MCF 10A (cell line): Measurements from ENCODE around the gene NR3C2. TPM values are rescaled to one million over a fixed set of nuclear protein-coding genes. Genes with fewer than 3 reads are reported as not detected.

Source experiments
- BruUV-seq: library from RNA; stranded (reverse); fragments of 400-500 nt; replicated peaks from 2 replicates; lab custom pipeline; 2021; lab: Mats Ljungman, UMichigan
- CTCF ChIA-PET: fragments of 300-600 bp; sonication (Branson Sonifier 250); formaldehyde crosslinking; extraction: SDS; loops from one replicate; lab custom pipeline; 2021; ENCODE audit warnings: antibody characterized with exemption, inconsistent platforms; lab: Yijun Ruan, JAX
- POLR2A ChIA-PET: fragments of 300-600, 350-650 bp; sonication (Branson Sonifier 250); formaldehyde crosslinking; extraction: SDS; loops from one replicate; lab custom pipeline; 2020; ENCODE audit warnings: antibody characterized with exemption, inconsistent platforms; lab: Yijun Ruan, JAX
- DNase-seq: peaks from one replicate; pipeline ENCODE4 v3.0.0-alpha.2; 2018; ENCODE audit not compliant: unreplicated experiment
- H3K27ac Mint-ChIP-seq: one replicate; pipeline ENCODE4 v1.8.0; 2022; ENCODE audit warnings: mild to moderate bottlenecking, low read depth, mixed read lengths; ENCODE audit not compliant: unreplicated experiment
- H3K27me3 Mint-ChIP-seq: one replicate; pipeline ENCODE4 v1.8.0; 2022; ENCODE audit warnings: mixed read lengths; ENCODE audit not compliant: insufficient read depth, unreplicated experiment
- H3K36me3 Mint-ChIP-seq: one replicate; pipeline ENCODE4 v1.8.0; 2022; ENCODE audit warnings: mild to moderate bottlenecking, moderate library complexity, mixed read lengths; ENCODE audit not compliant: insufficient read depth, unreplicated experiment
- H3K4me1 Mint-ChIP-seq: one replicate; pipeline ENCODE4 v1.8.0; 2022; ENCODE audit warnings: mixed read lengths; ENCODE audit not compliant: insufficient read depth, unreplicated experiment
- H3K4me3 Mint-ChIP-seq: one replicate; pipeline ENCODE4 v1.8.0; 2022; ENCODE audit warnings: mild to moderate bottlenecking, moderate library complexity, mixed read lengths; ENCODE audit not compliant: unreplicated experiment
- H3K9me3 Mint-ChIP-seq: one replicate; pipeline ENCODE4 v1.8.0; 2022; ENCODE audit warnings: mixed read lengths; ENCODE audit not compliant: unreplicated experiment
- intact Hi-C: fragments of 100-400 bp; cut with micrococcal nuclease; formaldehyde crosslinking; loops from 2 replicates; pipeline ENCODE4 v1.14.1; 2022
- total RNA-seq: library from RNA; stranded (reverse); gene quantifications from 2 replicates; pipeline ENCODE4 v1.2.3, GENCODE V29; 2022
- TF ChIP-seq, protein P1 (sequence below): fragments of 200-600 bp; IDR thresholded peaks from one replicate; pipeline ENCODE4 v1.8.0; 2022; ENCODE audit warnings: antibody characterized with exemption, mild to moderate bottlenecking; ENCODE audit not compliant: unreplicated experiment

The NR3C2 gene
- total RNA-seq, 1 experiment from 2014 or later, result 0.21 TPM

DNA sequence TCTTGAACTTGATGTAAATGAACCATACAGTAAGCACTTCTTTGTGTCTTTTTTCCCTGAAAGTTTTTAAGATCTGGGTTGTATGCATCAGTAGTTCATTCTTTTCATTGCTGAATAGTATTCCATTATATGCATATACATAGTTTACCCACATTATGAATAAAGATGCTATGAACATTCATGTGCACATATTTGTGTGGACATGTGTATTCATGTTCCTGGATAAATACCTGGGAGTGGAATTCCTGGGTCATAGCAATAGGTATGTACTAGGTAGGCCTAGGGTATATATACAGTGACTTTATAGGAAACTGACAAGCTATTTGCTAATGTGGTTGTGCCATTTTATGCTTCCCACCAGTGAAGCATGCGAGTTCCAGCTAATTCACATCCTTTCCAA is 215.9 kb downstream of the NR3C2 start:
- Mint-ChIP-seq H3K27ac (no peak overlapping the region), H3K27me3 (no peaks in the 10 kb centered on the region), H3K4me3 (no peak overlapping the region), H3K9me3 (no peaks in the 10 kb centered on the region), H3K36me3 (no peaks in the 10 kb centered on the region), H3K4me1 (no peaks in the 10 kb centered on the region)
- TF ChIP-seq, protein P1, sequence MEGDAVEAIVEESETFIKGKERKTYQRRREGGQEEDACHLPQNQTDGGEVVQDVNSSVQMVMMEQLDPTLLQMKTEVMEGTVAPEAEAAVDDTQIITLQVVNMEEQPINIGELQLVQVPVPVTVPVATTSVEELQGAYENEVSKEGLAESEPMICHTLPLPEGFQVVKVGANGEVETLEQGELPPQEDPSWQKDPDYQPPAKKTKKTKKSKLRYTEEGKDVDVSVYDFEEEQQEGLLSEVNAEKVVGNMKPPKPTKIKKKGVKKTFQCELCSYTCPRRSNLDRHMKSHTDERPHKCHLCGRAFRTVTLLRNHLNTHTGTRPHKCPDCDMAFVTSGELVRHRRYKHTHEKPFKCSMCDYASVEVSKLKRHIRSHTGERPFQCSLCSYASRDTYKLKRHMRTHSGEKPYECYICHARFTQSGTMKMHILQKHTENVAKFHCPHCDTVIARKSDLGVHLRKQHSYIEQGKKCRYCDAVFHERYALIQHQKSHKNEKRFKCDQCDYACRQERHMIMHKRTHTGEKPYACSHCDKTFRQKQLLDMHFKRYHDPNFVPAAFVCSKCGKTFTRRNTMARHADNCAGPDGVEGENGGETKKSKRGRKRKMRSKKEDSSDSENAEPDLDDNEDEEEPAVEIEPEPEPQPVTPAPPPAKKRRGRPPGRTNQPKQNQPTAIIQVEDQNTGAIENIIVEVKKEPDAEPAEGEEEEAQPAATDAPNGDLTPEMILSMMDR, result no peak
- CTCF ChIA-PET, result no interaction called here
- BruUV-seq, result no TSS peak
- no peak for DNase-seq
- POLR2A ChIA-PET, result no interaction called here
- intact Hi-C loops, result no loop called here

DNA sequence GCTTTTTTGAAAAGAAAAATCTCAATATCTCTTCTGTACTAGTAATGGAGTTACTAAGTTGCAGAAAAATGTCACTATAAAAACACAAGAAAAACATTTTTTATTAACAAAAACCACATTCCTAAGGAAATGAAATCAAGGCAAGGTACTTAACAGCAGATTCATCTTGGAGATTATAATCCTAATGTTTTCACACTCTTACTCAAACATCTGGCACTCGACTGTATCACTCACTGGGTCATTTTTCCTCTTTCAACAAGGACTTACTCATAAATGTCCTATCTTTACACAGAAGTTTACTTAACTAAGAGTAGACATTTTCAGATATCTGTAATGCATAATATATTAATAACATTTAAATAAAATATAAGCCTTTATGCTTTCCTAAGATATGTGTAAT is 216.6 kb downstream of the NR3C2 start:
- Mint-ChIP-seq H3K4me1 (no peaks in the 10 kb centered on the region), H3K9me3 (no peaks in the 10 kb centered on the region), H3K36me3 (no peaks in the 10 kb centered on the region), H3K27ac (no peak overlapping the region), H3K4me3 (no peak overlapping the region), H3K27me3 (no peaks in the 10 kb centered on the region)
- CTCF ChIA-PET, result interaction anchor here (0.6 kb wide), 1 partner anchor 604 kb away, joined by 3 read pairs; no protein-coding TSS in a partner anchor
- no peak for DNase-seq
- POLR2A ChIA-PET, result no interaction called here
- BruUV-seq, result no TSS peak
- intact Hi-C loops, result no loop called here
- TF ChIP-seq, protein P1, result no peak

DNA sequence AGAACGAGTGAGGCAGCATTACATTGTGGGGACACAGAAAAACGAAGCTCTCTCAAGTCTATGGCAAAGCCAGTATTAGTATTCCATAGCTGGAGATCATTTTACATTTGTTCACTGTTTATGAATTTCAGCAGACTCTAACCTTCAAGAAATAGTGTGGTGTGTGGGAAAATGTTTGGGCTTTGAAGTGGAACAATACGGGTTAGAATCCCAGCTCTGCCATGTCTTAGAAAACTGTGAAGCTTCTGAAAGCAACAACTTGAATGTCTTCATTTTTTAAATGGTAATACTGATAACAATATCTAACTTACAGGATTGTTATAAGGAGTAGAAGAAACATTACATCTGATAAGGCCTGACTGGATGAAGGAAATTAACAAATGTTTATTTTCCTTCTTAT is 217.7 kb downstream of the NR3C2 start:
- ChIA-PET CTCF (interaction anchor here (1.4 kb wide), 1 partner anchor 9 kb away, joined by 5 read pairs; no protein-coding TSS in a partner anchor), POLR2A (interaction anchor here (0.7 kb wide), 1 partner anchor 11 kb away, joined by 3 read pairs; no protein-coding TSS in a partner anchor)
- TF ChIP-seq, protein P1, result no peak
- Mint-ChIP-seq H3K9me3 (no peaks in the 10 kb centered on the region), H3K27ac (no peak overlapping the region), H3K36me3 (no peaks in the 10 kb centered on the region), H3K4me1 (no peaks in the 10 kb centered on the region), H3K4me3 (no peak overlapping the region), H3K27me3 (no peaks in the 10 kb centered on the region)
- no TSS peak for BruUV-seq
- DNase-seq, result no peak
- intact Hi-C loops, result no loop called here

DNA sequence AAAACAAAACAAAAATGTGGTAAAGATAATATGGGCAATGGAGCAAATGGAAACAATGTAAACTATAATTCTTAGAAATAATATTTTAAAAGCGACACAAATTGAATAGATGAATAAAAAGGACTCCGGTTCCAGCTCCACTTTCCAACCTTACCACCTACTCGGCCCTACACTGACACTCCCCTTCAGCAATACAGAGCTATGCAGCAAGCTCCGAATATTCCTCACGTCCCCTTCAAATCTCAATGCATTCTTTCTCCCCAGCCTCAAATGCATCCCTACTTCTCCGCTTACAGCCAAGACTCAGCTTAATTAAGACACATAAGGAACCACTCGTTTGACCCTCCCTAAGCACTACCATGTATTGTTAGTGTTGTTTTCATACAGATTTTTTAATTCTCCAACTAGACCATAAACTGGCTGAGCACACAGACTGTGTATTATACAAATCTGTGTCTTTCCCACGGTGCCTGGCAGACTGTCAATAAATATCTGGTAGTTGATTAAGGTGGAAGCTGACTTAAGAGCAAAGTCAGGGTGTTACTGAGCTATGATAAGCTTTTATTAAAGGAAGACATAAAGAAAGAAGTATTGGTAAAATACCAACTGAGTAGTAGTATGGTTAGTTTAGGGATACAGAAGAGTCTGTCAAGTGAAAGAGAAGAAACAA is 219.1 kb downstream of the NR3C2 start:
- no peaks in the 10 kb centered on the region for H3K9me3 Mint-ChIP-seq
- no peaks in the 10 kb centered on the region for H3K4me1 Mint-ChIP-seq
- H3K4me3 Mint-ChIP-seq, result no peak overlapping the region
- TF ChIP-seq, protein P1, result no peak
- intact Hi-C loops, result no loop called here
- H3K27ac Mint-ChIP-seq, result no peak overlapping the region
- no peak for DNase-seq
- H3K36me3 Mint-ChIP-seq, result no peaks in the 10 kb centered on the region
- BruUV-seq, result no TSS peak
- POLR2A ChIA-PET, result no interaction called here
- no peaks in the 10 kb centered on the region for H3K27me3 Mint-ChIP-seq
- CTCF ChIA-PET, result interaction anchor here (0.5 to 0.7 kb wide), 2 partner anchors 24 to 31 kb away, joined by 3 to 4 read pairs; no protein-coding TSS in a partner anchor
